Panc1 (cell line): Measurements from ENCODE around the gene FAM13A. TPM values are rescaled to one million over a fixed set of nuclear protein-coding genes. Genes with fewer than 3 reads are reported as not detected.

Experiments
- ATAC-seq: fragments of 200-7000 bp; cut with Tn5 transposase; 2 replicates; pipeline ENCODE4 v1.9.1; 2020; ENCODE audit warnings: mild to moderate bottlenecking, moderate library complexity
- BruUV-seq: library from RNA; stranded (reverse); fragments of 400-500 nt; replicated peaks from 2 replicates; lab custom pipeline; 2021; lab: Mats Ljungman, UMichigan
- CTCF ChIA-PET: fragments of 300-600 bp; sonication (Branson Sonifier 250); formaldehyde crosslinking; loops from one replicate; lab custom pipeline; 2022; ENCODE audit warnings: antibody characterized with exemption; lab: Charles Lee
- POLR2A ChIA-PET: fragments of 300-600 bp; sonication (Branson Sonifier 250); formaldehyde crosslinking; loops from one replicate; lab custom pipeline; 2022; ENCODE audit warnings: antibody characterized with exemption; lab: Charles Lee
- DNase-seq: peaks from one replicate; pipeline ENCODE4 v3.0.0-alpha.2; 2010; ENCODE audit warnings: low read depth, low spot score
- H3K27ac ChIP-seq: 2 replicates; pipeline ENCODE4 v1.5.1; 2011; ENCODE audit warnings: mild to moderate bottlenecking, low read length, inconsistent platforms
- H3K27me3 ChIP-seq: fragments of 200-500 bp; sonication (Bioruptor generic); 2 replicates; pipeline ENCODE4 v1.6.0; 2014; ENCODE audit warnings: low read length, inconsistent platforms; ENCODE audit not compliant: control insufficient read depth, insufficient read depth
- H3K36me3 ChIP-seq: fragments of 200-500 bp; sonication (Bioruptor generic); 2 replicates; pipeline ENCODE4 v1.5.1; 2014; ENCODE audit warnings: inconsistent platforms, mild to moderate bottlenecking, low read length, moderate library complexity; ENCODE audit not compliant: control insufficient read depth, insufficient read depth
- H3K4me1 ChIP-seq: 2 replicates; pipeline ENCODE4 v1.5.1; 2011; ENCODE audit warnings: inconsistent platforms, mild to moderate bottlenecking, low read length, moderate library complexity; ENCODE audit not compliant: control insufficient read depth, insufficient read depth
- H3K4me3 ChIP-seq, 2 experiments: 2 replicates each; pipeline ENCODE4 v1.5.1; 2011 to 2012; ENCODE audit warnings: low read depth in 2 of 2, low read length in 2 of 2, mild to moderate bottlenecking in 2 of 2, inconsistent platforms in 1 of 2, moderate library complexity in 1 of 2
- H3K9me3 ChIP-seq: fragments of 200-500 bp; sonication (Bioruptor generic); 2 replicates; pipeline ENCODE4 v1.5.1; 2014; ENCODE audit warnings: low read depth, mild to moderate bottlenecking, inconsistent platforms, low read length, moderate library complexity; ENCODE audit not compliant: control insufficient read depth, insufficient read depth
- POLR2AphosphoS5 ChIP-seq: IDR thresholded peaks from 2 replicates; pipeline ENCODE4 v1.6.1; 2012; ENCODE audit warnings: mild to moderate bottlenecking, low read depth, low read length, moderate library complexity
- SIN3A ChIP-seq: IDR thresholded peaks from 2 replicates; pipeline ENCODE4 v1.6.1; 2012; ENCODE audit warnings: low read depth, mild to moderate bottlenecking, low read length, moderate library complexity, borderline replicate concordance; ENCODE audit not compliant: insufficient read depth
- TCF7L2 ChIP-seq: IDR thresholded peaks from 2 replicates; pipeline ENCODE4 v1.6.1; 2011; ENCODE audit warnings: mild to moderate bottlenecking, low read depth, low read length, inconsistent platforms
- in situ Hi-C: cut with HindIII; loops from 2 replicates; pipeline ENCODE4 v1.10.0; 2016; ENCODE audit warnings: low sequenced_read_pairs, low pct_unique_long_range_greater_than_20kb
- intact Hi-C: fragments of 100-400 bp; cut with micrococcal nuclease; formaldehyde crosslinking; loops from one replicate; pipeline ENCODE4 v1.10.0; 2022; ENCODE audit not compliant: unreplicated experiment
- total RNA-seq: library from RNA; stranded (reverse); gene quantifications from one replicate; pipeline ENCODE4 v1.2.1, GENCODE V29; 2021; ENCODE audit not compliant: unreplicated experiment
- TF ChIP-seq, protein P1 (sequence below): fragments of 450-650 bp; IDR thresholded peaks from 2 replicates; pipeline ENCODE4 v1.5.1; 2017; ENCODE audit warnings: mild to moderate bottlenecking
- TF ChIP-seq, protein P2 (sequence below), 2 experiments: IDR thresholded peaks; 2 replicates each; pipeline ENCODE4 v1.6.1; 2011 to 2012; ENCODE audit warnings: low read depth in 2 of 2, control low read depth in 1 of 2, low read length in 1 of 2, mild to moderate bottlenecking in 1 of 2, moderate library complexity in 1 of 2; ENCODE audit not compliant: insufficient read depth in 1 of 2

The FAM13A gene
- total RNA-seq, 1 experiment from 2014 or later = 5.8 TPM

DNA sequence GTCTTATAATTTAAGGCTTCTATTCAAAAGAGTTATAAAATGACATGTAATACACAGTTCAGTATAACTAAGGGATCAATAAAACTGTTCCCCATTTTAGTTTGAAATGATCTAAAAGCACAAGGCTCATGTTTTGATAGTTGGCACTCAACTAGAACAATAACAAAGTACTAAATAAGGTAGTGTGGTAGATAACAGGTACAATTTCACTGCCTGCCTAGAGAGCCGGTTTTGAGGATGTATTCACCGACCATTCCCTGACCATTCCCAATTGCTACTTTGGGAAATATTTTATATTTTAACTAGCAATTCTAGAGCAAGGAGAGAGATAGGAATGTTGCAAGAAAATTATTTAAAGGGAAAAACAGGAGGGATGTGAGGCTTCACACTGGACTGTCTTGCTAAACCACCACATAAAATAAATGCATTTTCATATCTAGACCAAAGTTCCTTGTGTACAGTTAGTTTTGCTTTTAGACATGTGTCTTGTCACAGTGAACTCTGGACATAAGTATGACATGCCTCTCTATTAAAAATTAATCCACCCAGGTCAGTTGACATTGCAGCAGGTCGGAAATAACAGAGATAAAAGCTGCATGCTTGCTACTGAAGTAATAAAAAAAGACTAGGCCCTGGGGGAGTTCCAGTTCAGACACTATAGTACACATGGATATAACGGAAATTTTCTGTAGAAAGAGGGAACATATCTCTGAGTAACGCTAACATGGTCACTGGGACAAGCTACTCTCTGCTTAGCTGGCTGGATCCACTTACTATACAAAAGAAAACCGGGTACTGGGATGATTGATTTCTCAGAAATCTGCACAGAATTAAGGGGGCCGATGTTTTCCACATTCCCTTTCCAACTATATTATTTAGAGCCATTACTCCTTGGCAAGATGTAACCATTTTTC is 303.1 kb downstream of the FAM13A start:
- ChIA-PET CTCF (no interaction called here), POLR2A (no interaction called here)
- no peaks in the 10 kb centered on the region for H3K27me3 ChIP-seq
- H3K9me3 ChIP-seq = no peaks in the 10 kb centered on the region
- no peaks in the 10 kb centered on the region for H3K36me3 ChIP-seq
- DNase-seq (no peak), ATAC-seq (no peak)
- H3K4me1 ChIP-seq = no peaks in the 10 kb centered on the region
- in situ Hi-C loops (no loop called here), intact Hi-C loops (no loop called here)
- H3K27ac ChIP-seq = no peak overlapping the region
- TF ChIP-seq SIN3A (no peak), POLR2AphosphoS5 (no peak), TCF7L2 (no peak)
- TF ChIP-seq, protein P1, sequence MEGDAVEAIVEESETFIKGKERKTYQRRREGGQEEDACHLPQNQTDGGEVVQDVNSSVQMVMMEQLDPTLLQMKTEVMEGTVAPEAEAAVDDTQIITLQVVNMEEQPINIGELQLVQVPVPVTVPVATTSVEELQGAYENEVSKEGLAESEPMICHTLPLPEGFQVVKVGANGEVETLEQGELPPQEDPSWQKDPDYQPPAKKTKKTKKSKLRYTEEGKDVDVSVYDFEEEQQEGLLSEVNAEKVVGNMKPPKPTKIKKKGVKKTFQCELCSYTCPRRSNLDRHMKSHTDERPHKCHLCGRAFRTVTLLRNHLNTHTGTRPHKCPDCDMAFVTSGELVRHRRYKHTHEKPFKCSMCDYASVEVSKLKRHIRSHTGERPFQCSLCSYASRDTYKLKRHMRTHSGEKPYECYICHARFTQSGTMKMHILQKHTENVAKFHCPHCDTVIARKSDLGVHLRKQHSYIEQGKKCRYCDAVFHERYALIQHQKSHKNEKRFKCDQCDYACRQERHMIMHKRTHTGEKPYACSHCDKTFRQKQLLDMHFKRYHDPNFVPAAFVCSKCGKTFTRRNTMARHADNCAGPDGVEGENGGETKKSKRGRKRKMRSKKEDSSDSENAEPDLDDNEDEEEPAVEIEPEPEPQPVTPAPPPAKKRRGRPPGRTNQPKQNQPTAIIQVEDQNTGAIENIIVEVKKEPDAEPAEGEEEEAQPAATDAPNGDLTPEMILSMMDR = no peak
- TF ChIP-seq, protein P2, sequence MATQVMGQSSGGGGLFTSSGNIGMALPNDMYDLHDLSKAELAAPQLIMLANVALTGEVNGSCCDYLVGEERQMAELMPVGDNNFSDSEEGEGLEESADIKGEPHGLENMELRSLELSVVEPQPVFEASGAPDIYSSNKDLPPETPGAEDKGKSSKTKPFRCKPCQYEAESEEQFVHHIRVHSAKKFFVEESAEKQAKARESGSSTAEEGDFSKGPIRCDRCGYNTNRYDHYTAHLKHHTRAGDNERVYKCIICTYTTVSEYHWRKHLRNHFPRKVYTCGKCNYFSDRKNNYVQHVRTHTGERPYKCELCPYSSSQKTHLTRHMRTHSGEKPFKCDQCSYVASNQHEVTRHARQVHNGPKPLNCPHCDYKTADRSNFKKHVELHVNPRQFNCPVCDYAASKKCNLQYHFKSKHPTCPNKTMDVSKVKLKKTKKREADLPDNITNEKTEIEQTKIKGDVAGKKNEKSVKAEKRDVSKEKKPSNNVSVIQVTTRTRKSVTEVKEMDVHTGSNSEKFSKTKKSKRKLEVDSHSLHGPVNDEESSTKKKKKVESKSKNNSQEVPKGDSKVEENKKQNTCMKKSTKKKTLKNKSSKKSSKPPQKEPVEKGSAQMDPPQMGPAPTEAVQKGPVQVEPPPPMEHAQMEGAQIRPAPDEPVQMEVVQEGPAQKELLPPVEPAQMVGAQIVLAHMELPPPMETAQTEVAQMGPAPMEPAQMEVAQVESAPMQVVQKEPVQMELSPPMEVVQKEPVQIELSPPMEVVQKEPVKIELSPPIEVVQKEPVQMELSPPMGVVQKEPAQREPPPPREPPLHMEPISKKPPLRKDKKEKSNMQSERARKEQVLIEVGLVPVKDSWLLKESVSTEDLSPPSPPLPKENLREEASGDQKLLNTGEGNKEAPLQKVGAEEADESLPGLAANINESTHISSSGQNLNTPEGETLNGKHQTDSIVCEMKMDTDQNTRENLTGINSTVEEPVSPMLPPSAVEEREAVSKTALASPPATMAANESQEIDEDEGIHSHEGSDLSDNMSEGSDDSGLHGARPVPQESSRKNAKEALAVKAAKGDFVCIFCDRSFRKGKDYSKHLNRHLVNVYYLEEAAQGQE (IDR thresholded peaks at IDR 0.05; ENCODE audit: insufficient read depth in 1 of 2, low read depth in 2 of 2, low read length in 1 of 2) = no peak
- no TSS peak for BruUV-seq
- no peak overlapping the region for H3K4me3 ChIP-seq

DNA sequence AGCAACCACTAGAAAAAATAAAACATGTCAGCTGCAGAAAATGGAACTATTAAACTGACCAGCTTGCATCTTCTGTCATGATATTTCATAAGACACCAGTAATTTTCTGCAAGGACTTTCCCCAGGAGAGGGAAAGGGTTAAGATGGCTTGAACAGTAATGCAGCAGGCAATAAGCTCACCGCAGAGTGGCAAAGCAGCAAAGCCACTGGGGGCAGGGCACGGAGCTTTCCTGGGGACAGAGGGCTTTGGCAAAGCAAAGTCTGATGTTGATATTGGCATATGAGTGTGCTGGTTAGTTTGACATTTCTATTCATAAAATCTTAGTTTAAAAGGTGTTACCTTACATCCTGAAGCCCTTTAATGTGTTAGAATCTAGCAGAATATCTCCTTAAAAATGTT is 304.2 kb downstream of the FAM13A start:
- ChIA-PET CTCF (no interaction called here), POLR2A (no interaction called here)
- intact Hi-C loops = no loop called here
- Histone ChIP-seq H3K27me3 (no peaks in the 10 kb centered on the region), H3K4me3 (no peak overlapping the region), H3K27ac (no peak overlapping the region), H3K36me3 (no peaks in the 10 kb centered on the region), H3K9me3 (no peaks in the 10 kb centered on the region), H3K4me1 (no peaks in the 10 kb centered on the region)
- DNase-seq (no peak), ATAC-seq (no peak)
- in situ Hi-C loops = no loop called here
- BruUV-seq = no TSS peak
- TF ChIP-seq, protein P2 (IDR thresholded peaks at IDR 0.05; ENCODE audit: insufficient read depth in 1 of 2, low read depth in 2 of 2, low read length in 1 of 2) = no peak
- TF ChIP-seq, protein P1 = no peak
- TF ChIP-seq TCF7L2 (no peak), SIN3A (no peak), POLR2AphosphoS5 (no peak)
